Lower leg skin (tissue), 3 donors: Measurements from ENCODE around the gene GTPBP10.

ENCODE experiments used
- CTCF ChIP-seq, 3 donors: fragments of 450-650 bp; IDR thresholded peaks; one replicate each; pipeline ENCODE4 v1.5.1; 2016; ENCODE audit warnings: antibody characterized with exemption in 3 of 3, mild to moderate bottlenecking in 3 of 3, moderate library complexity in 2 of 3
- POLR2A ChIP-seq, 2 donors: fragments of 450-650 bp; IDR thresholded peaks; one replicate each; pipeline ENCODE4 v1.6.1; 2016 to 2017; ENCODE audit warnings: antibody characterized with exemption in 2 of 2, mild to moderate bottlenecking in 1 of 2, moderate library complexity in 1 of 2

GRCh38 chr7:90390926-90391325 lies 44.4 kb downstream of the GTPBP10 start:
- TF ChIP-seq CTCF (IDR thresholded peaks at IDR 0.05) = no peak
- no peak for TF ChIP-seq POLR2A (IDR thresholded peaks at IDR 0.05)
